GM18867 (cell line): ENCODE measurements around the gene PTPN5.
A peak's percentile ranks its signal among the peaks of the same experiment; 100 is the strongest.

Experiments used
- ATAC-seq: cut with Tn5 transposase; IDR thresholded peaks from one replicate; pipeline ENCODE4 v1.9.1; 2021; ENCODE audit warnings: mild to moderate bottlenecking, moderate library complexity; ENCODE audit not compliant: unreplicated experiment

Gene PTPN5

GRCh38 chr11:18773681-18774080 lies 17.9 kb downstream of the PTPN5 start:
- no peak for ATAC-seq

- no peak for ATAC-seq
These were observed 18.5 kb downstream of the PTPN5 start for GRCh38 chr11:18773104-18773503.

GRCh38 chr11:18772211-18772610 lies 19.4 kb downstream of the PTPN5 start:
- ATAC-seq, result no peak

GRCh38 chr11:18771266-18772035 lies 20.1 kb downstream of the PTPN5 start:
- no peak for ATAC-seq

GRCh38 chr11:18770479-18771125 lies 21.0 kb downstream of the PTPN5 start:
- ATAC-seq, result peak; percentile 30

GRCh38 chr11:18769802-18770456 lies 21.7 kb downstream of the PTPN5 start:
- ATAC-seq, result peak; percentile 66

GRCh38 chr11:18768978-18769377 lies 22.6 kb downstream of the PTPN5 start:
- ATAC-seq, result no peak

GRCh38 chr11:18768472-18768901 lies 23.1 kb downstream of the PTPN5 start:
- ATAC-seq, result peak; percentile 82

GRCh38 chr11:18766015-18766414 lies 25.6 kb downstream of the PTPN5 start:
- no peak for ATAC-seq

GRCh38 chr11:18765554-18765953 lies 26.0 kb downstream of the PTPN5 start:
- ATAC-seq, result no peak

- no peak for ATAC-seq
These were observed 29.9 kb downstream of the PTPN5 start for GRCh38 chr11:18761741-18762140.

- ATAC-seq, result no peak
These were observed 30.5 kb downstream of the PTPN5 start for GRCh38 chr11:18761144-18761543.

- no peak for ATAC-seq
These were observed 33.8 kb downstream of the PTPN5 start for GRCh38 chr11:18757811-18758210.

GRCh38 chr11:18756889-18757288 lies 34.7 kb downstream of the PTPN5 start:
- ATAC-seq, result no peak

GRCh38 chr11:18754308-18754707 lies 37.3 kb downstream of the PTPN5 start:
- ATAC-seq, result no peak

- no peak for ATAC-seq
These were observed 39.1 kb downstream of the PTPN5 start for GRCh38 chr11:18752502-18752901.

- ATAC-seq, result no peak
These were observed 40.7 kb downstream of the PTPN5 start for GRCh38 chr11:18750944-18751343.

GRCh38 chr11:18749681-18750319 lies 41.8 kb downstream of the PTPN5 start:
- no peak for ATAC-seq

- ATAC-seq, result no peak
These were observed 42.7 kb downstream of the PTPN5 start for GRCh38 chr11:18748766-18749365.

- no peak for ATAC-seq
These were observed 46.3 kb downstream of the PTPN5 start for GRCh38 chr11:18745251-18745650.

- no peak for ATAC-seq
These were observed 47.6 kb downstream of the PTPN5 start for GRCh38 chr11:18743900-18744514.
